Gastroesophageal sphincter (tissue), 3 donors: ENCODE results near the gene PLCG2.

ENCODE experiments used
- EP300 ChIP-seq: sonication (generic); formaldehyde crosslinking; IDR thresholded peaks from one replicate; pipeline ENCODE4 v1.6.1; 2017; ENCODE audit warnings: antibody characterized with exemption, mild to moderate bottlenecking
- POLR2AphosphoS5 ChIP-seq: sonication (generic); formaldehyde crosslinking; IDR thresholded peaks from one replicate; pipeline ENCODE4 v1.6.1; 2017; ENCODE audit warnings: antibody characterized with exemption
- TF ChIP-seq, protein P1 (sequence below), 4 experiments: fragments of 200-600 bp in 2 of 4; fragments of 450-650 bp in 2 of 4; sonication (generic) in 1 of 4; IDR thresholded peaks; one replicate each; pipeline ENCODE4 v1.5.1; 2017 to 2019; ENCODE audit warnings: antibody characterized with exemption in 4 of 4, mild to moderate bottlenecking in 2 of 4, moderate library complexity in 2 of 4

DNA sequence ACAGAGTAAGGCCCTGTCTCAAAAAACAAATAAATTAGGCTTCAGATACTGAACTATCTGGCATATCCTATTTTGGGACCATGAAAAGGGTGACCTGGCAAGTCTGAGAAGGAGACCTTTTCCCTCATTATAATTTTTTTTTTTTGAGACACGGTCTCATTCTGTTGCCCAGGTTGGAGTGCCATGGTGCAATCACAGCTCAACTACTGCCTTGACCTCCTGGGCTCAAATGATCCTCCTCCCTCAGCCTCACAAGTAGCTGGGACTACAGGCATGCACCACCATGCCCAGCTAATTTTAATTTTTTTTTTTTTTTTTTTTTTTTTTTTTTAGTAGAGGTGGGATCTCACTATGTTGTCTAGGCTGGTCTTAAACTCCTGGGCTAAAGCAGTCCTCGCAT is 37.3 kb downstream of the PLCG2 start:
- TF ChIP-seq, protein P1, sequence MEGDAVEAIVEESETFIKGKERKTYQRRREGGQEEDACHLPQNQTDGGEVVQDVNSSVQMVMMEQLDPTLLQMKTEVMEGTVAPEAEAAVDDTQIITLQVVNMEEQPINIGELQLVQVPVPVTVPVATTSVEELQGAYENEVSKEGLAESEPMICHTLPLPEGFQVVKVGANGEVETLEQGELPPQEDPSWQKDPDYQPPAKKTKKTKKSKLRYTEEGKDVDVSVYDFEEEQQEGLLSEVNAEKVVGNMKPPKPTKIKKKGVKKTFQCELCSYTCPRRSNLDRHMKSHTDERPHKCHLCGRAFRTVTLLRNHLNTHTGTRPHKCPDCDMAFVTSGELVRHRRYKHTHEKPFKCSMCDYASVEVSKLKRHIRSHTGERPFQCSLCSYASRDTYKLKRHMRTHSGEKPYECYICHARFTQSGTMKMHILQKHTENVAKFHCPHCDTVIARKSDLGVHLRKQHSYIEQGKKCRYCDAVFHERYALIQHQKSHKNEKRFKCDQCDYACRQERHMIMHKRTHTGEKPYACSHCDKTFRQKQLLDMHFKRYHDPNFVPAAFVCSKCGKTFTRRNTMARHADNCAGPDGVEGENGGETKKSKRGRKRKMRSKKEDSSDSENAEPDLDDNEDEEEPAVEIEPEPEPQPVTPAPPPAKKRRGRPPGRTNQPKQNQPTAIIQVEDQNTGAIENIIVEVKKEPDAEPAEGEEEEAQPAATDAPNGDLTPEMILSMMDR (IDR thresholded peaks at IDR 0.05), result no peak
- no peak for TF ChIP-seq POLR2AphosphoS5
- no peak for TF ChIP-seq EP300
